Suprapubic skin (tissue), 4 donors: Measurements from ENCODE around the gene ALDH1A1. TPM values are rescaled to one million over a fixed set of nuclear protein-coding genes. Genes with fewer than 3 reads are reported as not detected.

Source experiments
- DNase-seq, 2 donors: peaks; one replicate each; pipeline ENCODE4 v3.0.0-alpha.2; 2019; ENCODE audit warnings: low spot score in 2 of 2
- H3K27ac ChIP-seq: fragments of 200-600 bp; sonication (generic); one replicate; pipeline ENCODE4 v1.5.1; 2019
- H3K27me3 ChIP-seq: fragments of 200-600 bp; sonication (generic); one replicate; pipeline ENCODE4 v1.5.1; 2019
- H3K36me3 ChIP-seq: fragments of 200-600 bp; sonication (generic); one replicate; pipeline ENCODE4 v1.5.1; 2019
- H3K4me1 ChIP-seq: fragments of 200-600 bp; sonication (generic); one replicate; pipeline ENCODE4 v1.5.1; 2019
- H3K4me3 ChIP-seq: fragments of 200-600 bp; sonication (generic); one replicate; pipeline ENCODE4 v1.5.1; 2019; ENCODE audit warnings: mild to moderate bottlenecking
- H3K9me3 ChIP-seq: fragments of 200-600 bp; sonication (generic); one replicate; pipeline ENCODE4 v1.5.1; 2019
- EP300 ChIP-seq: sonication (generic); formaldehyde crosslinking; IDR thresholded peaks from one replicate; pipeline ENCODE4 v1.6.1; 2017; ENCODE audit warnings: antibody characterized with exemption
- POLR2A ChIP-seq, 2 donors: fragments of 450-650 bp; IDR thresholded peaks; one replicate each; pipeline ENCODE4 v1.6.1; 2017; ENCODE audit warnings: antibody characterized with exemption in 2 of 2, mild to moderate bottlenecking in 2 of 2, moderate library complexity in 2 of 2
- POLR2AphosphoS5 ChIP-seq, 3 donors: sonication (generic); formaldehyde crosslinking; IDR thresholded peaks; one replicate each; pipeline ENCODE4 v1.6.1; 2017; ENCODE audit warnings: antibody characterized with exemption in 3 of 3
- WGBS: methylation state at CpG from one replicate; pipeline ENCODE4 v1.1.5; 2018; 5-methylcytosine and 5-hydroxymethylcytosine counted together
- total RNA-seq, 4 donors: library from RNA; depleted of rRNA; stranded (reverse); fragments of >200 nt; gene quantifications; one replicate each; pipeline ENCODE4 v1.1.0, GENCODE V29; 2016
- TF ChIP-seq, protein P1 (sequence below), 2 donors: fragments of 200-600 bp in 1 of 2; fragments of 450-650 bp in 1 of 2; sonication (generic) in 1 of 2; IDR thresholded peaks; one replicate each; pipeline ENCODE4 v1.5.1; 2016 to 2019; ENCODE audit warnings: antibody characterized with exemption in 2 of 2, mild to moderate bottlenecking in 1 of 2, moderate library complexity in 1 of 2

ALDH1A1 gene
- total RNA-seq, 4 donors from 2014 or later = 7.7 to 19.2 (median 11.2) TPM

GRCh38 chr9:72855890-72856523 lies 96.8 kb downstream of the ALDH1A1 start:
- DNase-seq = no peak
- no peak overlapping the region for H3K27ac ChIP-seq
- H3K9me3 ChIP-seq = no peaks in the 10 kb centered on the region
- H3K36me3 ChIP-seq = no peaks in the 10 kb centered on the region
- TF ChIP-seq, protein P1, sequence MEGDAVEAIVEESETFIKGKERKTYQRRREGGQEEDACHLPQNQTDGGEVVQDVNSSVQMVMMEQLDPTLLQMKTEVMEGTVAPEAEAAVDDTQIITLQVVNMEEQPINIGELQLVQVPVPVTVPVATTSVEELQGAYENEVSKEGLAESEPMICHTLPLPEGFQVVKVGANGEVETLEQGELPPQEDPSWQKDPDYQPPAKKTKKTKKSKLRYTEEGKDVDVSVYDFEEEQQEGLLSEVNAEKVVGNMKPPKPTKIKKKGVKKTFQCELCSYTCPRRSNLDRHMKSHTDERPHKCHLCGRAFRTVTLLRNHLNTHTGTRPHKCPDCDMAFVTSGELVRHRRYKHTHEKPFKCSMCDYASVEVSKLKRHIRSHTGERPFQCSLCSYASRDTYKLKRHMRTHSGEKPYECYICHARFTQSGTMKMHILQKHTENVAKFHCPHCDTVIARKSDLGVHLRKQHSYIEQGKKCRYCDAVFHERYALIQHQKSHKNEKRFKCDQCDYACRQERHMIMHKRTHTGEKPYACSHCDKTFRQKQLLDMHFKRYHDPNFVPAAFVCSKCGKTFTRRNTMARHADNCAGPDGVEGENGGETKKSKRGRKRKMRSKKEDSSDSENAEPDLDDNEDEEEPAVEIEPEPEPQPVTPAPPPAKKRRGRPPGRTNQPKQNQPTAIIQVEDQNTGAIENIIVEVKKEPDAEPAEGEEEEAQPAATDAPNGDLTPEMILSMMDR (IDR thresholded peaks at IDR 0.05) = no peak
- TF ChIP-seq POLR2A (IDR thresholded peaks at IDR 0.05) (no peak), POLR2AphosphoS5 (IDR thresholded peaks at IDR 0.05) (no peak), EP300 (no peak)
- peaks cover 15% of the 10 kb centered on the region for H3K4me1 ChIP-seq
- no peak overlapping the region for H3K4me3 ChIP-seq
- H3K27me3 ChIP-seq = no peaks in the 10 kb centered on the region
- 93% methylated on average over 5 of the region's 5 CpGs for WGBS

GRCh38 chr9:72855321-72855720 lies 97.5 kb downstream of the ALDH1A1 start:
- Histone ChIP-seq H3K36me3 (no peaks in the 10 kb centered on the region), H3K9me3 (no peaks in the 10 kb centered on the region), H3K4me3 (no peak overlapping the region), H3K27me3 (no peaks in the 10 kb centered on the region), H3K4me1 (peaks cover 15% of the 10 kb centered on the region), H3K27ac (no peak overlapping the region)
- DNase-seq = no peak
- no peak for TF ChIP-seq EP300
- TF ChIP-seq POLR2A (IDR thresholded peaks at IDR 0.05) = no peak
- TF ChIP-seq, protein P1 (IDR thresholded peaks at IDR 0.05) = no peak
- TF ChIP-seq POLR2AphosphoS5 (IDR thresholded peaks at IDR 0.05) = no peak
- whole genome bisulfite sequencing = 98% methylated on average over 1 of the region's 1 CpG

Other genes with a start within 250 kb of the ALDH1A1 start
- gene ANXA1, start 198.8 kb upstream of the ALDH1A1 start, total RNA-seq = 100 to 1,000 TPM; 358 to 550 (median 501) TPM